ENCODE data around the gene NT5DC1. TPM values are rescaled to one million over a fixed set of nuclear protein-coding genes. Genes with fewer than 3 reads are reported as not detected.

NT5DC1 gene
- polyA plus RNA-seq, 1 of the 3 experiments (the other 2 are of a cell fraction), result 20.3 TPM

- no peaks in the 10 kb centered on the region for H3K9me2 ChIP-seq
- no peak for DNase-seq
- peaks cover 68% of the 10 kb centered on the region for H3K79me2 ChIP-seq (ENCODE audit: insufficient read depth)
- H3K27me3 ChIP-seq (ENCODE audit: insufficient read depth), result no peaks in the 10 kb centered on the region
- peaks cover 27 to 33% of the 10 kb centered on the region in 2 experiments for H3K36me3 ChIP-seq (replicated peaks in 1 of 2; ENCODE audit: control insufficient read depth in 1 of 2, insufficient read depth in 2 of 2, low read length in 1 of 2)
- H3K4me1 ChIP-seq (ENCODE audit: control insufficient read depth in 1 of 2, insufficient read depth in 2 of 2, low read depth in 1 of 2, low read length in 1 of 2), result peaks cover 4 to 20% of the 10 kb centered on the region in 2 experiments; a peak in 2 of 4 replicates
- ChIA-PET CTCF (interaction anchor here (1.2 to 4.9 kb wide), 6 partner anchors 8 to 284 kb away, joined by 3 to 59 read pairs (median 20); no protein-coding TSS in a partner anchor), POLR2A (interaction anchor here (1.8 kb wide), 1 partner anchor 9 kb away, joined by 5 read pairs; no protein-coding TSS in a partner anchor)
- no peaks in the 10 kb centered on the region for H3K9me3 ChIP-seq
- peak overlapping the region; percentile 89 for H3K4me2 ChIP-seq
- H4K20me1 ChIP-seq (ENCODE audit: insufficient read depth), result peaks cover 34% of the 10 kb centered on the region
- no peak overlapping the region for H2AFZ ChIP-seq (ENCODE audit: low read depth)
- H3F3A ChIP-seq (replicated peaks; ENCODE audit: insufficient read depth), result peaks cover 8% of the 10 kb centered on the region
- H3K4me3 ChIP-seq (ENCODE audit: low read depth in 2 of 2, low read length in 1 of 2), result peak overlapping the region; percentile 62 to 82
- H3K9ac ChIP-seq, result peak overlapping the region; percentile 49
- no peak overlapping the region; a peak in 1 of 4 replicates for H3K27ac ChIP-seq (ENCODE audit: low read depth in 2 of 2, low read length in 1 of 2)
- 44% methylated on average over 3 of the region's 3 CpGs for WGBS (ENCODE audit: low lambda C conversion rate)
- no peak for TF ChIP-seq RFX5 (IDR thresholded peaks at IDR 0.05; ENCODE audit: low read length)
- no peak for TF ChIP-seq FOXJ3 (CRISPR knock-in tag; IDR thresholded peaks at IDR 0.05)
- TF ChIP-seq ZBTB33 (IDR thresholded peaks at IDR 0.05; ENCODE audit: borderline replicate concordance, low read depth), result no peak
- no peak for TF ChIP-seq JUND (IDR thresholded peaks at IDR 0.05)
- no peak for TF ChIP-seq NFIC (IDR thresholded peaks at IDR 0.05; ENCODE audit: borderline replicate concordance)
- no peak for TF ChIP-seq IRF3 (IDR thresholded peaks at IDR 0.05; ENCODE audit: low read depth, low read length)
- TF ChIP-seq SMC3 (IDR thresholded peaks at IDR 0.05; ENCODE audit: low read depth, low read length), result no peak
- no peak for TF ChIP-seq USF2 (IDR thresholded peaks at IDR 0.05; ENCODE audit: borderline replicate concordance, low read depth, low read length)
- TF ChIP-seq TAF1 (IDR thresholded peaks at IDR 0.05; ENCODE audit: borderline replicate concordance, low read depth, low read length), result no peak
These were observed 176.5 kb downstream of the NT5DC1 start for GRCh38 chr6:116277124-116277523.

GRCh38 chr6:116278481-116278829 is 177.8 kb downstream of the NT5DC1 start:
- no peaks in the 10 kb centered on the region for H3K9me3 ChIP-seq
- peaks cover 67% of the 10 kb centered on the region for H3K79me2 ChIP-seq (ENCODE audit: insufficient read depth)
- H3K27ac ChIP-seq (ENCODE audit: low read depth in 2 of 2, low read length in 1 of 2), result peak overlapping the region; percentile 94 to 98; a peak in 3 of 4 replicates
- WGBS (ENCODE audit: low lambda C conversion rate), result 63% methylated on average over 11 of the region's 11 CpGs
- no peak overlapping the region for H2AFZ ChIP-seq (ENCODE audit: low read depth)
- peaks cover 4 to 20% of the 10 kb centered on the region in 2 experiments; a peak in 2 of 4 replicates for H3K4me1 ChIP-seq (ENCODE audit: control insufficient read depth in 1 of 2, insufficient read depth in 2 of 2, low read depth in 1 of 2, low read length in 1 of 2)
- H3K27me3 ChIP-seq (ENCODE audit: insufficient read depth), result no peaks in the 10 kb centered on the region
- POLR2A ChIA-PET, result interaction anchor here (1.8 to 2.1 kb wide), 2 partner anchors 10 to 49 kb away, joined by 5 to 11 read pairs; no protein-coding TSS in a partner anchor
- peak overlapping the region; percentile 62 to 82 for H3K4me3 ChIP-seq (ENCODE audit: low read depth in 2 of 2, low read length in 1 of 2)
- CTCF ChIA-PET, result interaction anchor here (1.8 to 4.9 kb wide), 7 partner anchors 9 to 284 kb away, joined by 5 to 59 read pairs (median 23); no protein-coding TSS in a partner anchor
- no peaks in the 10 kb centered on the region for H3K9me2 ChIP-seq
- DNase-seq, result no peak
- H3K4me2 ChIP-seq, result peak overlapping the region; percentile 89
- H3K9ac ChIP-seq, result peak overlapping the region; percentile 96
- H3F3A ChIP-seq (replicated peaks; ENCODE audit: insufficient read depth), result peaks cover 8% of the 10 kb centered on the region
- peaks cover 21 to 23% of the 10 kb centered on the region in 2 experiments for H3K36me3 ChIP-seq (replicated peaks in 1 of 2; ENCODE audit: control insufficient read depth in 1 of 2, insufficient read depth in 2 of 2, low read length in 1 of 2)
- peaks cover 34% of the 10 kb centered on the region for H4K20me1 ChIP-seq (ENCODE audit: insufficient read depth)
- TF ChIP-seq FOXJ3 (CRISPR knock-in tag; IDR thresholded peaks at IDR 0.05) (no peak), REST (IDR thresholded peaks at IDR 0.05; ENCODE audit: low read depth, low read length) (no peak), RCOR1 (IDR thresholded peaks at IDR 0.05; ENCODE audit: low read length) (no peak), USF1 (IDR thresholded peaks at IDR 0.05; ENCODE audit: borderline replicate concordance, low read depth) (no peak), ZBTB33 (IDR thresholded peaks at IDR 0.05; ENCODE audit: borderline replicate concordance, low read depth) (no peak), POLR2AphosphoS5 (IDR thresholded peaks at IDR 0.05; ENCODE audit: low read depth, low read length) (no peak), TEAD4 (IDR thresholded peaks at IDR 0.05; ENCODE audit: borderline replicate concordance, insufficient read depth) (no peak), EZH2phosphoT487 (IDR thresholded peaks at IDR 0.05; ENCODE audit: borderline replicate concordance, low read depth) (no peak)
